B cell (primary cell): ENCODE results near the gene PARD3. TPM values are rescaled to one million over a fixed set of nuclear protein-coding genes. Genes with fewer than 3 reads are reported as not detected.

Experiments used
- ATAC-seq: fragments of 200-7000 bp; cut with Tn5 transposase; one replicate; pipeline ENCODE4 v1.10.0; 2021; ENCODE audit warnings: low read depth, mild to moderate bottlenecking, moderate number of reproducible peaks, moderate library complexity
- CTCF ChIA-PET: fragments of 350-600 bp; sonication (Branson Sonifier 250); formaldehyde crosslinking; loops from one replicate; lab custom pipeline; 2021; ENCODE audit warnings: antibody characterized with exemption, inconsistent platforms; lab: Charles Lee
- POLR2A ChIA-PET: fragments of 350-600 bp; sonication (Branson Sonifier 250); formaldehyde crosslinking; loops from one replicate; lab custom pipeline; 2021; ENCODE audit warnings: antibody characterized with exemption; lab: Charles Lee
- DNase-seq: peaks from one replicate; pipeline ENCODE4 v3.0.0; 2013
- H2AFZ ChIP-seq: 2 replicates; pipeline ENCODE4 v1.6.1; 2012; ENCODE audit warnings: mild to moderate bottlenecking, low read depth, low read length; ENCODE audit not compliant: insufficient read depth, poor library complexity, severe bottlenecking
- H3K27ac ChIP-seq, 2 donors: 1 replicate in 1 of 2; 2 replicates in 1 of 2; pipeline ENCODE4 v1.5.1; 2012 to 2013; ENCODE audit warnings: low read length in 2 of 2, mild to moderate bottlenecking in 2 of 2, moderate library complexity in 1 of 2
- H3K27me3 ChIP-seq, 4 experiments: fragments of 200-600 bp in 1 of 4; sonication (generic) in 1 of 4; replicated peaks in 1 of 4; 1 replicate in 2 of 4; 2 replicates in 2 of 4; pipeline versions ENCODE4 v1.6.1 to v1.7.0; 2013 to 2016; ENCODE audit warnings: low read length in 3 of 4, mild to moderate bottlenecking in 2 of 4, mixed read lengths in 1 of 4, moderate library complexity in 1 of 4; ENCODE audit not compliant: insufficient read depth in 4 of 4, control insufficient read depth in 3 of 4; ENCODE audit errors: control extremely low read depth in 1 of 4
- H3K36me3 ChIP-seq, 2 experiments: replicated peaks in 1 of 2; 1 replicate in 1 of 2; 2 replicates in 1 of 2; pipeline versions ENCODE4 v1.6.1 to v1.7.1; 2013; ENCODE audit warnings: low read length in 1 of 2; ENCODE audit not compliant: insufficient read depth in 2 of 2, control insufficient read depth in 1 of 2; ENCODE audit errors: control extremely low read depth in 1 of 2, extremely low read depth in 1 of 2
- H3K4me1 ChIP-seq, 2 donors: fragments of 200-600 bp in 1 of 2; sonication (generic) in 1 of 2; 1 replicate in 1 of 2; 2 replicates in 1 of 2; pipeline versions ENCODE4 v1.5.1 to v1.6.1; 2013 to 2017; ENCODE audit warnings: low read length in 2 of 2; ENCODE audit not compliant: control insufficient read depth in 2 of 2, insufficient read depth in 2 of 2
- H3K4me2 ChIP-seq: replicated peaks from 2 replicates; pipeline ENCODE3; 2012; ENCODE audit warnings: mild to moderate bottlenecking, low read depth, low read length; ENCODE audit not compliant: poor library complexity, severe bottlenecking
- H3K4me3 ChIP-seq, 5 experiments: fragments of 200-600 bp in 1 of 5; sonication (generic) in 1 of 5; 1 replicate in 3 of 5; 2 replicates in 2 of 5; pipeline versions ENCODE4 v1.5.1 to v1.7.0; 2011 to 2016; ENCODE audit warnings: low read length in 4 of 5, mild to moderate bottlenecking in 4 of 5, low read depth in 2 of 5, control low read depth in 1 of 5, moderate library complexity in 1 of 5; ENCODE audit not compliant: insufficient read depth in 1 of 5; ENCODE audit errors: control extremely low read depth in 1 of 5, extremely low read depth in 1 of 5
- H3K79me2 ChIP-seq: fragments of 200-600 bp; sonication (generic); one replicate; pipeline ENCODE4 v1.6.0; 2016; ENCODE audit warnings: low read length; ENCODE audit not compliant: control insufficient read depth, insufficient read depth
- H3K9ac ChIP-seq: fragments of 200-600 bp; sonication (generic); 2 replicates; pipeline ENCODE4 v1.6.1; 2017; ENCODE audit warnings: mild to moderate bottlenecking, low read length, moderate library complexity
- H3K9me3 ChIP-seq, 3 donors: one replicate each; pipeline versions ENCODE4 v1.6.1 to v1.7.1; 2013; ENCODE audit warnings: low read length in 2 of 3; ENCODE audit not compliant: control insufficient read depth in 2 of 3, insufficient read depth in 1 of 3; ENCODE audit errors: control extremely low read depth in 1 of 3
- H4K20me1 ChIP-seq: 2 replicates; pipeline ENCODE4 v1.6.0; 2012; ENCODE audit warnings: mild to moderate bottlenecking, low read length; ENCODE audit not compliant: insufficient read depth, control insufficient read depth, poor library complexity, severe bottlenecking
- H3K27ac Mint-ChIP-seq: one replicate; pipeline ENCODE4 v1.8.0; 2021; ENCODE audit warnings: mixed read lengths
- H3K27me3 Mint-ChIP-seq: one replicate; pipeline ENCODE4 v1.8.0; 2021; ENCODE audit warnings: mixed read lengths
- H3K4me1 Mint-ChIP-seq: one replicate; pipeline ENCODE4 v1.8.0; 2021; ENCODE audit warnings: mixed read lengths
- H3K4me3 Mint-ChIP-seq: one replicate; pipeline ENCODE4 v1.8.0; 2021; ENCODE audit warnings: mixed read lengths
- H3K9me3 Mint-ChIP-seq: one replicate; pipeline ENCODE4 v1.8.0; 2022; ENCODE audit warnings: mixed read lengths; ENCODE audit not compliant: insufficient read depth
- EZH2 ChIP-seq: IDR thresholded peaks from 2 replicates; pipeline ENCODE4 v1.6.1; 2012; ENCODE audit warnings: borderline replicate concordance, low read depth, mild to moderate bottlenecking, moderate library complexity, low read length; ENCODE audit not compliant: insufficient read depth, poor library complexity, severe bottlenecking
- WGBS: methylation state at CpG from one replicate; pipeline ENCODE4 v1.1.5; 2013; ENCODE audit warnings: missing lambda C conversion rate; ENCODE audit not compliant: insufficient coverage; 5-methylcytosine and 5-hydroxymethylcytosine counted together
- intact Hi-C: fragments of 100-400 bp; cut with micrococcal nuclease; formaldehyde crosslinking; loops from one replicate; pipeline ENCODE4 v1.10.0; 2022
- polyA plus RNA-seq: library from polyadenylated mRNA; depleted of rRNA; stranded (reverse); fragments of >200 nt; gene quantifications from 2 replicates; pipeline ENCODE4 v1.2.3, GENCODE V29; 2012
- total RNA-seq, 2 donors: library from RNA; stranded (reverse); fragments of 120-200 nt in 1 of 2; gene quantifications; 1 replicate in 1 of 2; 2 replicates in 1 of 2; pipeline versions ENCODE4 v1.2.3 to v1.2.4, GENCODE V29; 2013 to 2022
- TF ChIP-seq, protein P1 (sequence below): fragments of 200-600 bp; IDR thresholded peaks from one replicate; pipeline ENCODE4 v1.8.0; 2022; ENCODE audit warnings: antibody characterized with exemption, mild to moderate bottlenecking

PARD3 gene
- total and polyA plus RNA-seq, 2 donors (not counting 1 experiment from before 2014, with no cell fraction given) = not detected

DNA sequence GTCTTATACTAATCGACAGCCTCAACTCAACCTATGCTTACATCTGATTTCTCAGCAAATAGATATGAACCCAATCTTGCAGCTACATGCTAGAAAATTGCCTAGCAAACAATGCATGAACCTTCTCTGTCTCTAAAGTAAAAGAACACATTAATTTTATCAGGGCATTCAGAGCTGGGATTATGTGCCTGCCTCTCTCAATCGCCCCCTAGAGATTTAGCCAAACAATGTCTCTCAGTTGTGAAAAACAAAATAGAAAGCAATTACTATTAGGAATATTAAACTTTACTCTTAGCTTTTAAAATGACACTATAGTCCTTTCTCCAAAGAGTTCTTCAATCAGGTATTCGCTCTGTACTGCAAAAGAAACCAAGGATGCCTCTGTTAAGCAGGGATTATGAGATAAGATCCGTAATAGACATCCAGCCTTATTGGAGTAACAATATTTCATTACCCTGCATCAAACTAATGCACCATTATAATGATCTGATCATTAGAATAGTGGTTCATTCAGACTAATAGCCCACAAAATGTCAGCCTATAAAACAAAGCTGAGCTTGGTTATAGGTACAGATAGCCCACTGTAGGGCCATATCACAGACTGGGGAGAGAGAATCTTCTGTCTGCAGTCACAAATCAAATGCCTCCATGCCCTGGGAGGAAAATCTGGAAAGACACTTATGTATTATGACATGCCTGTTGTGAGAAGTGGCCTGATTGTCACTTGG, 736.9 kb downstream of the PARD3 start:
- no peak overlapping the region for H2AFZ ChIP-seq
- intact Hi-C loops = no loop called here
- Mint-ChIP-seq H3K27ac (no peak overlapping the region), H3K27me3 (no peaks in the 10 kb centered on the region), H3K9me3 (peaks cover 3% of the 10 kb centered on the region), H3K4me3 (no peak overlapping the region), H3K4me1 (no peaks in the 10 kb centered on the region)
- 100% methylated on average over 1 of the region's 4 CpGs for WGBS
- no peak overlapping the region for H3K4me3 ChIP-seq
- H3K79me2 ChIP-seq = no peaks in the 10 kb centered on the region
- POLR2A ChIA-PET = no interaction called here
- CTCF ChIA-PET = no interaction called here
- H3K27ac ChIP-seq = no peak overlapping the region
- H3K36me3 ChIP-seq = no peaks in the 10 kb centered on the region
- no peaks in the 10 kb centered on the region for H3K27me3 ChIP-seq
- ATAC-seq = no peak
- H3K4me1 ChIP-seq = no peaks in the 10 kb centered on the region
- H3K4me2 ChIP-seq = no peak overlapping the region
- H4K20me1 ChIP-seq = no peaks in the 10 kb centered on the region
- no peak overlapping the region for H3K9ac ChIP-seq
- TF ChIP-seq EZH2 = no peak
- TF ChIP-seq, protein P1, sequence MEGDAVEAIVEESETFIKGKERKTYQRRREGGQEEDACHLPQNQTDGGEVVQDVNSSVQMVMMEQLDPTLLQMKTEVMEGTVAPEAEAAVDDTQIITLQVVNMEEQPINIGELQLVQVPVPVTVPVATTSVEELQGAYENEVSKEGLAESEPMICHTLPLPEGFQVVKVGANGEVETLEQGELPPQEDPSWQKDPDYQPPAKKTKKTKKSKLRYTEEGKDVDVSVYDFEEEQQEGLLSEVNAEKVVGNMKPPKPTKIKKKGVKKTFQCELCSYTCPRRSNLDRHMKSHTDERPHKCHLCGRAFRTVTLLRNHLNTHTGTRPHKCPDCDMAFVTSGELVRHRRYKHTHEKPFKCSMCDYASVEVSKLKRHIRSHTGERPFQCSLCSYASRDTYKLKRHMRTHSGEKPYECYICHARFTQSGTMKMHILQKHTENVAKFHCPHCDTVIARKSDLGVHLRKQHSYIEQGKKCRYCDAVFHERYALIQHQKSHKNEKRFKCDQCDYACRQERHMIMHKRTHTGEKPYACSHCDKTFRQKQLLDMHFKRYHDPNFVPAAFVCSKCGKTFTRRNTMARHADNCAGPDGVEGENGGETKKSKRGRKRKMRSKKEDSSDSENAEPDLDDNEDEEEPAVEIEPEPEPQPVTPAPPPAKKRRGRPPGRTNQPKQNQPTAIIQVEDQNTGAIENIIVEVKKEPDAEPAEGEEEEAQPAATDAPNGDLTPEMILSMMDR = no peak
- DNase-seq = no peak
- peaks cover 0 to 37% (median 0%) of the 10 kb centered on the region in 3 donors for H3K9me3 ChIP-seq

DNA sequence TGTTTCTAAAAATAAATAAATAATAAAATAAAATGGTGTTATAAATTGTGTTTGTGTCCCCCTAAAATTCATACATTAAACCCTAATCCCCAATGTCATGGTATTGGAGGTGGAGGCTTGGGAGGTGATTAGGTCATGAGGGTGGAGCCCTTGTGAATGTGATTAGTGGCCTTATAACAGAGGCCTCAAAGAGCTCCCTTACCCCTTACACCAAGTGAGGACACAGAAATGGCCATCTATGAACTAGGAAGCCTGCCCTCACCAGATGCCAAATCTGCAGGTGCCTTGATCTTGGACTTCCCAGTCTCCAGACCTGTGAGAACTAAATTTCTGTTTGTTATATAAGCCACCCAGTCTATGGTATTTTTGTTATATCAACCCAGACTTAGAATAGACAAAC, 738.7 kb downstream of the PARD3 start:
- no peak overlapping the region for H3K27ac Mint-ChIP-seq
- H3K9me3 ChIP-seq = peaks cover 0 to 33% (median 0%) of the 10 kb centered on the region in 3 donors
- H3K4me3 ChIP-seq = no peak overlapping the region
- no peak for ATAC-seq
- no peak overlapping the region for H3K27ac ChIP-seq
- H3K4me1 Mint-ChIP-seq = no peaks in the 10 kb centered on the region
- H4K20me1 ChIP-seq = no peaks in the 10 kb centered on the region
- no peak overlapping the region for H2AFZ ChIP-seq
- ChIA-PET POLR2A (no interaction called here), CTCF (no interaction called here)
- no peaks in the 10 kb centered on the region for H3K4me1 ChIP-seq
- no peaks in the 10 kb centered on the region for H3K27me3 Mint-ChIP-seq
- no peak overlapping the region for H3K4me3 Mint-ChIP-seq
- no peak overlapping the region for H3K4me2 ChIP-seq
- peaks cover 3% of the 10 kb centered on the region for H3K9me3 Mint-ChIP-seq
- no peak overlapping the region for H3K9ac ChIP-seq
- no peaks in the 10 kb centered on the region for H3K27me3 ChIP-seq
- no peaks in the 10 kb centered on the region for H3K79me2 ChIP-seq
- DNase-seq = no peak
- TF ChIP-seq, protein P1 = no peak
- no peak for TF ChIP-seq EZH2
- intact Hi-C loops = no loop called here
- no peaks in the 10 kb centered on the region for H3K36me3 ChIP-seq
